ENCODE measurements around the gene CAMSAP2.

The CAMSAP2 gene

GRCh38 chr1:200776949-200777348 is 38.3 kb downstream of the CAMSAP2 start:
- no peaks in the 10 kb centered on the region for H3K36me3 ChIP-seq
- H3K4me3 ChIP-seq (ENCODE audit: low read depth in 1 of 2, low read length in 1 of 2), result no peak overlapping the region
- no peak for TF ChIP-seq CTCF (IDR thresholded peaks at IDR 0.05)

GRCh38 chr1:200778766-200779165 is 40.1 kb downstream of the CAMSAP2 start:
- H3K4me3 ChIP-seq (ENCODE audit: low read depth in 1 of 2, low read length in 1 of 2), result no peak overlapping the region
- no peaks in the 10 kb centered on the region for H3K4me1 ChIP-seq (ENCODE audit: control insufficient read depth in 1 of 2, insufficient read depth in 1 of 2, low read depth in 1 of 2, low read length in 1 of 2)
- H3K27me3 ChIP-seq, result no peaks in the 10 kb centered on the region
- no peak for TF ChIP-seq CTCF (IDR thresholded peaks at IDR 0.05)
- no peaks in the 10 kb centered on the region for H3K9me3 ChIP-seq
- no peaks in the 10 kb centered on the region for H3K36me3 ChIP-seq
- H3K27ac ChIP-seq, result no peak overlapping the region

More at GRCh38 chr1:200776949-200777348, 38.3 kb downstream of the CAMSAP2 start:
- Histone ChIP-seq H3K27me3 (no peaks in the 10 kb centered on the region), H3K27ac (no peak overlapping the region), H3K9me3 (no peaks in the 10 kb centered on the region), H3K4me1 (ENCODE audit: control insufficient read depth in 1 of 2, insufficient read depth in 1 of 2, low read depth in 1 of 2, low read length in 1 of 2) (no peaks in the 10 kb centered on the region)

- no peaks in the 10 kb centered on the region for H3K27me3 ChIP-seq
- no peak for TF ChIP-seq CTCF (IDR thresholded peaks at IDR 0.05)
- H3K9me3 ChIP-seq, result no peaks in the 10 kb centered on the region
- no peak overlapping the region for H3K27ac ChIP-seq
- no peak overlapping the region for H3K4me3 ChIP-seq (ENCODE audit: low read depth in 1 of 2, low read length in 1 of 2)
- no peaks in the 10 kb centered on the region for H3K36me3 ChIP-seq
- no peaks in the 10 kb centered on the region for H3K4me1 ChIP-seq (ENCODE audit: control insufficient read depth in 1 of 2, insufficient read depth in 1 of 2, low read depth in 1 of 2, low read length in 1 of 2)
These were observed 40.6 kb downstream of the CAMSAP2 start for GRCh38 chr1:200779326-200779725.

DNA sequence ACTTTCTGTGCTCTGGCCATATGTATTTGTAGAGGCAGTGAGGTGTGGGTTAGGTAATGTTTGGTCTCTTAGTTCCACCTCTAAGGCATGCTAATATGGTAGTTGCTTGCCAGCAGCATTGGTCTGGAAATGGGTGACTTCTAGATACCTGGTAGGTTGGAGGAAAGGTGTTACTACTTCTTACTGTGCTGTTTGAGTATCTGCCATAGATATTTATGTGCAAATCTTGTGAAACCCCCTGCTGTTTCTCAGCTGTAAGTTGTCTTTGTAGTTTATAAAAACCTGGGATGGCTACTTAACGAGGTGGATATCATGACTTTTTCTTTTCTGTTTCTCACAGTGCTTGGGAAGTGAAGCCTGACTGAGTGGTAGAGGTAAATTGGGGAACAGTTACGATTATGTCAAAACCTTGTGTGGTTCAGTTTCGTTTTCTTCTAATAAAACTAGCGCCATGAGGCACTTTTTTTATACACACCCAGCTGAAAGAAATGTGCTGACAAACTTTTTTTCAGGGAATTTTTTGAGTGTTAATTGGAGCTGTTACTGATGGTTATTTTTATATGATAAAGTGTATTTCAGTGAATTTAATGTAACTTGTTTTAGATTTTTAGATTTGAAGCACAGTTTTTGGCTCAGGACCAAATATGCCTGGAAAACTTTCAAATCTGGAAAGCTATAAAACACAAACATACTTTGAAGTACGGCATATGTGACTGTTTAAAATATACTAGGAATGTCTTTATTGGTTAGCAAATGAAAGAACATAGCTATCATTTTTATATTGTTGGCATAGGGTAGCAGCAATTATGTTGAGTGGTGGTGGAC is 42.1 kb downstream of the CAMSAP2 start:
- no peak for TF ChIP-seq CTCF (IDR thresholded peaks at IDR 0.05)
- Histone ChIP-seq H3K4me1 (ENCODE audit: control insufficient read depth in 1 of 2, insufficient read depth in 1 of 2, low read depth in 1 of 2, low read length in 1 of 2) (no peaks in the 10 kb centered on the region), H3K36me3 (no peaks in the 10 kb centered on the region), H3K27ac (no peak overlapping the region), H3K9me3 (no peaks in the 10 kb centered on the region), H3K27me3 (no peaks in the 10 kb centered on the region), H3K4me3 (ENCODE audit: low read depth in 1 of 2, low read length in 1 of 2) (no peak overlapping the region)

GRCh38 chr1:200783926-200784325 is 45.2 kb downstream of the CAMSAP2 start:
- Histone ChIP-seq H3K9me3 (no peaks in the 10 kb centered on the region), H3K36me3 (no peaks in the 10 kb centered on the region), H3K4me1 (ENCODE audit: control insufficient read depth in 1 of 2, insufficient read depth in 1 of 2, low read depth in 1 of 2, low read length in 1 of 2) (no peaks in the 10 kb centered on the region), H3K27me3 (no peaks in the 10 kb centered on the region), H3K4me3 (ENCODE audit: low read depth in 1 of 2, low read length in 1 of 2) (no peak overlapping the region), H3K27ac (no peak overlapping the region)
- no peak for TF ChIP-seq CTCF (IDR thresholded peaks at IDR 0.05)

Measured in neutrophil (primary cell).